Psoas muscle (tissue), 8 donors: ENCODE data around the gene CDR2L. TPM values are rescaled to one million over a fixed set of nuclear protein-coding genes. Genes with fewer than 3 reads are reported as not detected.

ENCODE experiments used
- ATAC-seq, 4 donors: fragments of 200-7000 bp; cut with Tn5 transposase; one replicate each; pipeline ENCODE4 v1.9.1; 2020; ENCODE audit warnings: moderate library complexity in 3 of 4, mild to moderate bottlenecking in 2 of 4
- DNase-seq, 2 donors: peaks; one replicate each; pipeline ENCODE4 v3.0.0-alpha.2; 2020
- H3K27ac ChIP-seq: fragments of 200-600 bp; one replicate; pipeline ENCODE4 v1.8.0; 2022
- H3K27me3 ChIP-seq, 3 donors: fragments of 200-600 bp in 1 of 3; one replicate each; pipeline versions ENCODE4 v1.6.1 to v1.8.0; 2013 to 2022; ENCODE audit warnings: low read length in 2 of 3, mild to moderate bottlenecking in 2 of 3, moderate library complexity in 1 of 3; ENCODE audit not compliant: insufficient read depth in 3 of 3
- H3K36me3 ChIP-seq, 2 donors: fragments of 200-600 bp in 1 of 2; one replicate each; pipeline versions ENCODE4 v1.6.1 to v1.8.0; 2013 to 2022; ENCODE audit warnings: low read depth in 1 of 2, mild to moderate bottlenecking in 1 of 2, moderate library complexity in 1 of 2; ENCODE audit not compliant: insufficient read depth in 1 of 2
- H3K4me1 ChIP-seq: fragments of 200-600 bp; one replicate; pipeline ENCODE4 v1.8.0; 2022
- H3K4me3 ChIP-seq: fragments of 200-600 bp; one replicate; pipeline ENCODE4 v1.8.0; 2022; ENCODE audit warnings: mild to moderate bottlenecking
- H3K9me3 ChIP-seq: fragments of 200-600 bp; one replicate; pipeline ENCODE4 v1.8.0; 2022
- CTCF ChIP-seq: fragments of 200-600 bp; IDR thresholded peaks from one replicate; pipeline ENCODE4 v1.8.0; 2022; ENCODE audit warnings: antibody characterized with exemption
- WGBS, 3 donors: extraction: QIAGEN DNeasy Blood & Tissue Kit; methylation state at CpG; one replicate each; pipeline versions ENCODE4 v1.1.6 to v1.1.7; 2013; 5-methylcytosine and 5-hydroxymethylcytosine counted together
- intact Hi-C, 2 donors: fragments of 100-400 bp; cut with DNase I; formaldehyde crosslinking; loops; one replicate each; pipeline versions ENCODE4 v1.11.0 to v1.14.2; 2022
- polyA plus RNA-seq, 3 donors: library from polyadenylated mRNA; stranded (reverse); fragments of 200-250 nt; gene quantifications; one replicate each; pipeline ENCODE4 v1.2.3, GENCODE V29; 2013
- total RNA-seq, 4 donors: library from RNA; stranded (reverse); fragmentation: NEBNext Ultra II Directional in 2 of 4; extraction: Animal tissue kit (Norgen Biotek cat#: 25700) in 2 of 4; gene quantifications; one replicate each; pipeline versions ENCODE4 v1.2.1 to v1.2.4, GENCODE V29; 2021 to 2023
- donor health status: healthy with polysubstance abuse.
- donor health status: DM: no; HTN: no; CAD: no; lungs with moderate emphysema.
- donor health status: Bipolar disorder and iron deficiency.
- donor health status: healthy.
- donor health status: DM: yes; HTN: yes; CAD: no.
- donor health status: DM: no; HTN: no; CAD: no.
- donor health status: DM: no; HTN: no; CAD: no.
- donor health status: DM: yes; HTN: yes; CAD: no.

Gene CDR2L
- total and polyA plus RNA-seq, 7 donors: 1.3 to 3.4 (median 1.7) TPM

- no peak for ATAC-seq
- peaks cover 21% of the 10 kb centered on the region for H3K4me1 ChIP-seq
- TF ChIP-seq CTCF: no peak
- no peaks in the 10 kb centered on the region for H3K27me3 ChIP-seq
- H3K36me3 ChIP-seq: peaks cover 7 to 43% of the 10 kb centered on the region in 2 donors
- H3K4me3 ChIP-seq: peak overlapping the region; percentile 95
- DNase-seq: no peak
- WGBS, 3 donors: 20 to 29% (median 20%) methylated on average over 5 of the region's 5 CpGs
- peak overlapping the region; percentile 97 for H3K27ac ChIP-seq
- H3K9me3 ChIP-seq: no peaks in the 10 kb centered on the region
- intact Hi-C loops: loop anchor here in 1 of 2 donors (5.0 kb wide), 1 partner anchor 154 kb away; no protein-coding TSS in a partner anchor
Measured at GRCh38 chr17:75048249-75048878, 60.9 kb downstream of the CDR2L start.

GRCh38 chr17:75049057-75049456 lies 61.6 kb downstream of the CDR2L start:
- no peak overlapping the region for H3K4me3 ChIP-seq
- H3K4me1 ChIP-seq: peaks cover 21% of the 10 kb centered on the region
- no peak for DNase-seq
- H3K9me3 ChIP-seq: no peaks in the 10 kb centered on the region
- no peak overlapping the region for H3K27ac ChIP-seq
- ATAC-seq: no peak
- WGBS, 3 donors: 85 to 87% (median 86%) methylated on average over 5 of the region's 5 CpGs
- no peak for TF ChIP-seq CTCF
- peaks cover 7 to 50% of the 10 kb centered on the region in 2 donors for H3K36me3 ChIP-seq
- H3K27me3 ChIP-seq: no peaks in the 10 kb centered on the region
- intact Hi-C loops: loop anchor here in 1 of 2 donors (5.0 kb wide), 1 partner anchor 153 kb away; no protein-coding TSS in a partner anchor

GRCh38 chr17:75049706-75050105 lies 62.3 kb downstream of the CDR2L start:
- Histone ChIP-seq H3K27ac (no peak overlapping the region), H3K27me3 (no peaks in the 10 kb centered on the region), H3K36me3 (peaks cover 7 to 57% of the 10 kb centered on the region in 2 donors), H3K4me3 (no peak overlapping the region), H3K4me1 (peaks cover 21% of the 10 kb centered on the region), H3K9me3 (no peaks in the 10 kb centered on the region)
- DNase-seq: no peak
- TF ChIP-seq CTCF: no peak
- intact Hi-C loops: loop anchor here in 1 of 2 donors (5.0 kb wide), 1 partner anchor 153 kb away; no protein-coding TSS in a partner anchor
- no peak for ATAC-seq

GRCh38 chr17:75051941-75052340 lies 64.5 kb downstream of the CDR2L start:
- ATAC-seq: no peak

More at GRCh38 chr17:75051941-75052340, 64.5 kb downstream of the CDR2L start:
- H3K4me1 ChIP-seq: peaks cover 13% of the 10 kb centered on the region
- intact Hi-C loops: no loop called here
- H3K9me3 ChIP-seq: no peaks in the 10 kb centered on the region
- H3K36me3 ChIP-seq: peaks cover 7 to 78% of the 10 kb centered on the region in 2 donors
- no peaks in the 10 kb centered on the region for H3K27me3 ChIP-seq
- WGBS, 3 donors: 71 to 89% (median 80%) methylated on average over 2 of the region's 2 CpGs
- no peak overlapping the region for H3K4me3 ChIP-seq
- H3K27ac ChIP-seq: no peak overlapping the region
- DNase-seq: no peak
- TF ChIP-seq CTCF: no peak

Other genes with a start within 250 kb of the CDR2L start
- 10 to 100 TPM in 1 of 4 donors, 1 to 10 TPM in 3; 3.9 to 16.6 (median 4.9) TPM for gene NHERF1, start 239.0 kb upstream of the CDR2L start, total RNA-seq
- 10 to 100 TPM in 1 of 3 donors, 1 to 10 TPM in 2; 2.4 to 37.1 (median 3.1) TPM for gene NHERF1, start 239.0 kb upstream of the CDR2L start, polyA plus RNA-seq
- gene NAT9, start 211.3 kb upstream of the CDR2L start, total RNA-seq: 10 to 100 TPM; 15.2 to 32.8 (median 19.9) TPM
- gene NAT9, start 211.3 kb upstream of the CDR2L start, polyA plus RNA-seq: 10 to 100 TPM; 25.8 to 52.5 (median 25.8) TPM
- gene GRIN2C, start 127.7 kb upstream of the CDR2L start, total RNA-seq: under 1 TPM; 0.20 to 0.74 (median 0.37) TPM
- under 1 TPM; 0.06 to 0.40 (median 0.10) TPM for gene GRIN2C, start 127.7 kb upstream of the CDR2L start, polyA plus RNA-seq
- gene FDXR, start 114.6 kb upstream of the CDR2L start, total RNA-seq: 1 to 10 TPM; 3.0 to 7.9 (median 4.2) TPM
- 1 to 10 TPM; 3.4 to 4.7 (median 3.7) TPM for gene FDXR, start 114.6 kb upstream of the CDR2L start, polyA plus RNA-seq
- gene FADS6, start 94.0 kb upstream of the CDR2L start, total RNA-seq: not detected
- gene FADS6, start 94.0 kb upstream of the CDR2L start, polyA plus RNA-seq: under 1 TPM in 1 of 3 donors, not detected in 2; 0.01 TPM
- gene USH1G, start 64.4 kb upstream of the CDR2L start, total RNA-seq: not detected
- not detected for gene USH1G, start 64.4 kb upstream of the CDR2L start, polyA plus RNA-seq
- not detected for gene OTOP2, start 63.4 kb upstream of the CDR2L start, total RNA-seq
- gene OTOP2, start 63.4 kb upstream of the CDR2L start, polyA plus RNA-seq: not detected
- not detected for gene OTOP3, start 51.7 kb upstream of the CDR2L start, total RNA-seq
- gene OTOP3, start 51.7 kb upstream of the CDR2L start, polyA plus RNA-seq: under 1 TPM in 1 of 3 donors, not detected in 2; 0.04 TPM
- gene HID1, start 14.9 kb upstream of the CDR2L start, total RNA-seq: 10 to 100 TPM in 1 of 4 donors, 1 to 10 TPM in 3; 1.7 to 10.4 (median 2.8) TPM
- 1 to 10 TPM; 2.3 to 4.8 (median 2.3) TPM for gene HID1, start 14.9 kb upstream of the CDR2L start, polyA plus RNA-seq
- gene MRPL58, start 25.0 kb downstream of the CDR2L start, total RNA-seq: 10 to 100 TPM; 50.4 to 70.6 (median 59.2) TPM
- gene MRPL58, start 25.0 kb downstream of the CDR2L start, polyA plus RNA-seq: 10 to 100 TPM; 64.1 to 80.6 (median 76.2) TPM
- gene ATP5PD, start 59.3 kb downstream of the CDR2L start, total RNA-seq: 100 to 1,000 TPM; 409 to 577 (median 500) TPM
- gene ATP5PD, start 59.3 kb downstream of the CDR2L start, polyA plus RNA-seq: 100 to 1,000 TPM; 619 to 931 (median 653) TPM
- 10 to 100 TPM; 29.2 to 38.7 (median 35.2) TPM for gene KCTD2, start 59.6 kb downstream of the CDR2L start, total RNA-seq
- gene KCTD2, start 59.6 kb downstream of the CDR2L start, polyA plus RNA-seq: 10 to 100 TPM; 26.9 to 71.2 (median 29.7) TPM
- 10 to 100 TPM in 1 of 4 donors, 1 to 10 TPM in 3; 5.6 to 10.7 (median 8.1) TPM for gene SLC16A5, start 100.3 kb downstream of the CDR2L start, total RNA-seq
- gene SLC16A5, start 100.3 kb downstream of the CDR2L start, polyA plus RNA-seq: 1 to 10 TPM; 1.2 to 4.5 (median 3.8) TPM
- 1 to 10 TPM; 2.7 to 7.0 (median 3.6) TPM for gene ARMC7, start 122.3 kb downstream of the CDR2L start, total RNA-seq
- gene ARMC7, start 122.3 kb downstream of the CDR2L start, polyA plus RNA-seq: 1 to 10 TPM; 3.3 to 6.4 (median 4.9) TPM
- gene NT5C, start 144.1 kb downstream of the CDR2L start, total RNA-seq: 10 to 100 TPM; 16.4 to 44.2 (median 29.4) TPM
- 10 to 100 TPM; 19.7 to 84.0 (median 56.3) TPM for gene NT5C, start 144.1 kb downstream of the CDR2L start, polyA plus RNA-seq
- 100 to 1,000 TPM in 2 of 4 donors, 10 to 100 TPM in 2; 50.1 to 232 (median 85.0) TPM for gene JPT1, start 166.9 kb downstream of the CDR2L start, total RNA-seq
- gene JPT1, start 166.9 kb downstream of the CDR2L start, polyA plus RNA-seq: 100 to 1,000 TPM in 1 of 3 donors, 10 to 100 TPM in 2; 79.2 to 164 (median 92.6) TPM
- 100 to 1,000 TPM; 161 to 203 (median 185) TPM for gene SUMO2, start 195.3 kb downstream of the CDR2L start, total RNA-seq
- gene SUMO2, start 195.3 kb downstream of the CDR2L start, polyA plus RNA-seq: 10 to 100 TPM; 50.1 to 60.4 (median 56.2) TPM
- gene NUP85, start 218.0 kb downstream of the CDR2L start, total RNA-seq: 10 to 100 TPM; 19.3 to 32.9 (median 22.0) TPM
- gene NUP85, start 218.0 kb downstream of the CDR2L start, polyA plus RNA-seq: 10 to 100 TPM; 15.1 to 24.7 (median 17.1) TPM